Measurements from ENCODE around the gene OR2C1. TPM values are rescaled to one million over a fixed set of nuclear protein-coding genes. Genes with fewer than 3 reads are reported as not detected.

The OR2C1 gene
- 1.3 TPM for total RNA-seq

DNA sequence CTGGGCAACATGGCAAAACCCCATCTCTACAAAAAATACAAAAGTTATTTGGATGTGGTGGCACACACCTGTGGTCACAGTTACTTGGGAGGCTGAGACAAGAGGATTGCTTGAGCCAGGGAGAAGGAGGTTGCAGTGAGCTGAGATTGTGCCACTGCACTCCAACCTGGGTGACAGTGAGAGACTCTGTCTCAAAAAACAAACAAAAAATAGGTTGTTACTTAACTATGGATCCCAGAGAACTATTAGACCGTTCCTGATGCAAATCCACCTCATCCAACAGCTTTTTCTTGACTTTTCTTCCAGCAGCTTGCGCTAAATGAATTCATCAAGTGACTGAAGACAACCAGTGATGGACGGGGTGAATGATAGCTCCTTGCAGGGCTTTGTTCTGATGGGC lies at the start of gene OR2C1:
Gene OR2C1, plus strand, starts transcription at position 301 of the 400 bp plus-strand sequence. Its CDS starts 52 bp downstream, at position 353.

DNA sequence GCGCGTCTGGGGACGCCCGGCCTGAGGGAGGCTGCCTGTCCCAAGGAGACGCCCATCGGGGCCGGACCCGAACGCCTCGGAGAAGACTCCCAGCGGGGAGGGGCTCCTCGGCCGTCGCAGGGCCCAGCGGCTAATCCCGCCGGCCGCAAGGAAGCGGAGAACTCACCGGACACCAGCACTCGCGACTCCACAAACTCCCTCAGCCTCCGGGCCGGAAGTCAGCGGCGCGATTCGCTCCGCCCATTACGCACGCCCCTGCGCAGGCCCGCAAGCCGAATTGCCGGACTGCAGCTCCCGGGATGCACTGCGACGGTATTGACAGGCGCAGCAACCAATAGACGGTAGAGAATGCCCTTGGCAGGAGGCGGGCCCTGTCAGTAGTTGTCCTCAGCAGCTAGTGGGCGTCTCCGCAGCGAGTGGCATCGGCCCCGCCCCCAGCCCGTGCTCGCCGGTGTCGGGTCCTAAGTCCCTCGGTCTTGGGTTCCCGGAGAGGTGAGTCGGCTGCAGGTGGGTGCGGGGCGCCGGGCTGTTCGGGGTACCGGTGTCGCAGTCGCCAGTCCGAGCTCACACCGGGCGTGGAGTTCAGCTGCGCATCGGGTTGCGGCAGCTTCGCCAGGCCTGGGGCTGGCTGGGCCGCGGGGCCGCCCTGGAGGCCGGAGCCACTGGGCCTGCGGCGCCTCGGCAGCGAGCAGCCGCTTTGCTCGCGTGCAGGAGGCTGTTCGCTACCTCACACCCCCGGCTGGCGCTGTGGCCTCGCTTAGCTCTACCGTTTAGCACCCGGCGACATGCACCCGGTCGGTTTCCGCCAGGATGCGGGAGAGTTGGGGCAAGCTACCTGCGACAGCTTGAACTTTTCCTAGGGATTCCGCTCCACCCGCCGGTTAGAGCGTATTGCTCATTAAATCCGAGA lies 45.3 kb downstream of the OR2C1 start, which contains the start of the genes ZNF174 and ZSCAN32:
Gene ZNF174, plus strand, starts transcription at position 437 of the 910 bp plus-strand sequence. CDS start 790 bp downstream, outside the sequence.
Gene ZSCAN32, minus strand, starts transcription at position 226 of the 910 bp plus-strand sequence. CDS start 3,447 bp downstream, outside the sequence.

Other genes with a start within 250 kb of the OR2C1 start
- 19.0 TPM for gene ZNF205, start 243.3 kb upstream of the OR2C1 start, total RNA-seq
- 13.0 TPM for gene ZNF213, start 220.9 kb upstream of the OR2C1 start, total RNA-seq
- gene OR1F1, start 167.7 kb upstream of the OR2C1 start, total RNA-seq: not detected
- gene ZNF200, start 120.7 kb upstream of the OR2C1 start, total RNA-seq: 9.2 TPM
- gene MEFV, start 99.3 kb upstream of the OR2C1 start, total RNA-seq: 2.9 TPM
- gene ZNF263, start 72.4 kb upstream of the OR2C1 start, total RNA-seq: 55.0 TPM
- gene TIGD7, start 50.5 kb upstream of the OR2C1 start, total RNA-seq: 14.2 TPM
- gene ZNF75A, start 50.4 kb upstream of the OR2C1 start, total RNA-seq: 36.3 TPM
- 13.0 TPM for gene ZSCAN32, start 45.1 kb downstream of the OR2C1 start, total RNA-seq
- gene ZNF174, start 45.3 kb downstream of the OR2C1 start, total RNA-seq: 9.0 TPM
- 2.7 TPM for gene ZNF597, start 87.6 kb downstream of the OR2C1 start, total RNA-seq
- gene NAA60, start 87.8 kb downstream of the OR2C1 start, total RNA-seq: 27.6 TPM
- gene C16orf90, start 139.6 kb downstream of the OR2C1 start, total RNA-seq: not detected
- gene CLUAP1, start 145.1 kb downstream of the OR2C1 start, total RNA-seq: 16.9 TPM
- 1.9 TPM for gene NLRC3, start 221.5 kb downstream of the OR2C1 start, total RNA-seq

Measured in metanephros (tissue), 1 donor.